H54 (cell line): ENCODE data around the gene MAGI1.

ENCODE experiments used
- DNase-seq: peaks from one replicate; pipeline ENCODE4 v3.0.0; 2011; ENCODE audit warnings: low spot score, mixed read lengths; ENCODE audit not compliant: insufficient read length
- FAIRE-seq: peaks from 3 replicates; lab custom pipeline; 2011; peaks lifted over from hg19 to GRCh38; lab: Jason Lieb, UNC
- POLR2A ChIP-seq: IDR thresholded peaks from 2 replicates; pipeline ENCODE4 v1.6.1; 2011; ENCODE audit warnings: low read depth, mild to moderate bottlenecking, low read length

The MAGI1 gene

DNA sequence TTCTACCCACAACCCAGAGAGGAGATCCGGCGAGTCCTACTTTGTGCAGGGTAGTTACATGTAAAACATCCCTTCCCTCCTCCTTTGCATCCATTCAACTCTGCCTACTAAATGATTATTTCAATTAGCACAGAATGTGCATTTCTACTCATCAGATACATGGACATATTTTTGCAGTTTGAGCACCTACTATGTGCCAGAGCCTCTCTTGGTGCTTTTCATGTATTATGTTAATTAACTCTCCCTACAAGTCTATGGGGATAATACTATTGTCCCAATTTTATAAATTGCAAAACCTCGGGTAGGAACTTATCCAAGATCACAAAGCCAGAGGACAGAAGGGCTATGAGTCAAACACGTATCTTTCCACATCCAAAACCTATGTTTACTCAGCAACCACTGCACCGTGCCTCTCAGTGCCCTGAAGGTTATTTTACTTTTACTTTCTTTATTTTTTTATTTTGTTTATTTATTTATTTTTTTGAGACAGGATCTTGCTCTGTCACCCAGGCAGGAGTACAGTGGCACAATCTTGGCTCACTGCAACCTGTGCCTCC lies 432.8 kb downstream of the MAGI1 start:
- no peak for TF ChIP-seq POLR2A
- peak; percentile 64 for FAIRE-seq
- no peak for DNase-seq

DNA sequence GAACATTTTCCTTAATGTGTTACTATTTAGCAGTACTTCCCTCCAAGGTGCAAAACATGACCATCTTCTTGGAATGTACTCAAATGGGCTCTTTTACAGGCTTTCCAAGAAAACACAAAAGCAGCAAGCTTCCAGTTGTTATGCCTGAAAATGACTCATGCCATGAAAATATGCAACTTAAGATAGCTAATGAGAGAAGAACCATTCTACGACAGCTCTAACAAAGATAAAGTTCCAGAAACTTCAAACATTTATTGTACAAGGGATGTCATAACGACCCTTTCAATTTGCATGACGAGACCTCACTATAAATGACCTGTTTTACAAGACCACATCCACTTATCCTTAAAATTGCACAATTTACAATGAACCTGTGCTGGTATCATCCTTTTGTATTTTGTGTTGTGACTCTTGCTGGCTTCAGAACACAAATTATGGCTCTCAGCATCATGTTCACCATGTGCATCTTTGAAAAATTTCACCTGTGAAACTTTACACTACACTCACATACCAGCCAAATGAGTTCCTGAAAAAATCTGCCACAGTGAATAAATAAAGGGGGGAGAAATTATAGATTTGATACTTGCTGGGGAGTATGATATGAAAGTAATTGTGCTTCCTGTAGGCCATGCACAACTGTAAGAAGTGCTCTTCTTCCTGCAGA lies 433.7 kb downstream of the MAGI1 start:
- DNase-seq (peak; percentile 6), FAIRE-seq (peak; percentile 73)
- TF ChIP-seq POLR2A = no peak

- FAIRE-seq = peak; percentile 55
- TF ChIP-seq POLR2A = no peak
- DNase-seq = no peak
Observed at GRCh38 chr3:65603631-65604030, 435.1 kb downstream of the MAGI1 start.

GRCh38 chr3:65600888-65601287 lies 437.8 kb downstream of the MAGI1 start:
- no peak for DNase-seq
- no peak for FAIRE-seq
- no peak for TF ChIP-seq POLR2A

- TF ChIP-seq POLR2A = no peak
- DNase-seq = no peak
- FAIRE-seq = no peak
Observed at GRCh38 chr3:65597952-65598413, 440.7 kb downstream of the MAGI1 start.

GRCh38 chr3:65597226-65597951 lies 441.3 kb downstream of the MAGI1 start:
- no peak for TF ChIP-seq POLR2A
- DNase-seq (peak; percentile 23), FAIRE-seq (no peak)

GRCh38 chr3:65596571-65597225 lies 442.0 kb downstream of the MAGI1 start:
- no peak for FAIRE-seq
- no peak for TF ChIP-seq POLR2A

GRCh38 chr3:65596029-65596300 lies 442.8 kb downstream of the MAGI1 start:
- no peak for TF ChIP-seq POLR2A
- no peak for DNase-seq
- no peak for FAIRE-seq

More at GRCh38 chr3:65596571-65597225, 442.0 kb downstream of the MAGI1 start:
- DNase-seq = no peak

- TF ChIP-seq POLR2A = no peak
- FAIRE-seq = no peak
- DNase-seq = no peak
Observed at GRCh38 chr3:65595222-65596028, 443.3 kb downstream of the MAGI1 start.

DNA sequence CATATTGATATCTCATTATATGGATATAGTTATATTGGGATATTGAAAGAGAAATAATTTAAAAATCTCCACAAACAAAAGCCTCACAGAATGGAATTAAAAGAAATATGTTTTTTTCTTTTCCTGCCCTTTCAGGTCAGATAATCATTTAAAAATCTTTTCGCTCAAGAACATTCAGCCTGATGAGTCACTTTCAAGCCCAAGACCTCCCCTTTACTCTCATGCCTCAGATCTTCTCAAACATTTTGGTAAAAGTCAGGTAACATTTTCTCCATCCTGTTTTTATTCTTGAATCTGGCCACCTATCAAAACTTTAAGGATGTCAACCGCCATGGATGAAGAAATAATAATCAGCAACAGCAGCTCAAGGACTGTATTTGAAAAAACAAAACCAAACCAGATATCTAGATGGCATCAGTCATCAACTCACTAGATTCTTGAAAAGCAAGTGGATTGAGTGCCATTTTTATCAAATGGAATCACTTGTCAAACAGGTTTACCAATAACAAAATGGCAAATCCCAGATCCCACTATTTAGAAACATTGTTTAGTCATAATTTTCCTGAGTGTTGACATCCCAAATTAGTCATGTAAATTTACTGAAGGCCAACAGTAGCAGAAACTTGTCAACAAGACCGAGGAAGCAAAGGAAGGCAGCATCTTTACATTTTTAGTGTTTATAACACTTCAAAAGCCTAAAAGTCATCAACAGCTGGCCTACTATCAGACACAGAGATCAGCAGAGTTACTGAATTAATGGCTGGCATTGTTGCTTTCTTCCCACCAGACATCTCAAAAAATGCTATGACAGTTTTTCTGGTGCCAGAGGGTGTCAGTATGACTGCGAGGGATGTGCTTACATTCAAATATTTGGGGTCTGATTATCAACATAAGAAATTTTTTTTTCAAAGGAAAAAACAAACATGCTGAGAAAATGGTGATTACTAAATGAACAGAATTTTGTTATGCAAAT lies 444.7 kb downstream of the MAGI1 start:
- no peak for TF ChIP-seq POLR2A
- FAIRE-seq = peak; percentile 23
- DNase-seq = no peak

DNA sequence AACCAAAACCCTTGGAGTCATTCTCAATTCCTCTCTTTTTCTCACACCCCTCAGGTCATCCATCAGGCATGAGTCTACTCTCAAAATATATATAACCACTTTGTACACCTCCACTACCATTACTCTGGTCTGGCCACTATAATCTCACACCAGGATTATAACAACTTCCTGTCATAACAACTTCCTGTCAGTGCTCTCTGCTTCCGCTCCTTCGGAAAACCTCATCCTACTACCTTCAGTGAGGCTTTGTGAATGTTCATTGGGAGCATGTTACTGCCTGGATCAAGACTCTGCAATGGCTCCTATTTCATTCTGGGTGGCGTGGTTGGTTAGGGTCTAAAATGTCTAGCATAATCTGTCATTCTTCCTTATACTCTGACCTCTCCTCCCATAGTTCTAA lies 447.4 kb downstream of the MAGI1 start:
- no peak for TF ChIP-seq POLR2A
- no peak for DNase-seq
- no peak for FAIRE-seq

GRCh38 chr3:65588884-65589283 lies 449.8 kb downstream of the MAGI1 start:
- FAIRE-seq (no peak), DNase-seq (no peak)
- no peak for TF ChIP-seq POLR2A
